GM19463 (cell line): ENCODE data around the gene RANBP1.

Experiments
- ATAC-seq: cut with Tn5 transposase; IDR thresholded peaks from one replicate; pipeline ENCODE4 v1.9.1; 2021; ENCODE audit warnings: mild to moderate bottlenecking, moderate library complexity; ENCODE audit not compliant: unreplicated experiment

Gene RANBP1

GRCh38 chr22:20133930-20134549, 18.1 kb downstream of the RANBP1 start:
- ATAC-seq, result no peak

- ATAC-seq, result no peak
These were observed 19.4 kb downstream of the RANBP1 start for GRCh38 chr22:20135265-20135664.

- ATAC-seq, result no peak
These were observed 20.1 kb downstream of the RANBP1 start for GRCh38 chr22:20135806-20136602.

- ATAC-seq, result no peak
These were observed 20.6 kb downstream of the RANBP1 start for GRCh38 chr22:20136603-20136873.

GRCh38 chr22:20137113-20137512, 21.2 kb downstream of the RANBP1 start:
- no peak for ATAC-seq

- ATAC-seq, result no peak
These were observed 21.9 kb downstream of the RANBP1 start for GRCh38 chr22:20137671-20138416.

GRCh38 chr22:20138417-20138738, 22.5 kb downstream of the RANBP1 start:
- no peak for ATAC-seq

- no peak for ATAC-seq
These were observed 23.0 kb downstream of the RANBP1 start for GRCh38 chr22:20138868-20139267.

- ATAC-seq, result no peak
These were observed 23.6 kb downstream of the RANBP1 start for GRCh38 chr22:20139391-20140106.

GRCh38 chr22:20140107-20140445, 24.2 kb downstream of the RANBP1 start:
- ATAC-seq, result no peak

GRCh38 chr22:20140521-20140964, 24.6 kb downstream of the RANBP1 start:
- no peak for ATAC-seq

GRCh38 chr22:20141186-20142077, 25.5 kb downstream of the RANBP1 start:
- ATAC-seq, result no peak

GRCh38 chr22:20142711-20143621, 27.1 kb downstream of the RANBP1 start:
- ATAC-seq, result no peak

- no peak for ATAC-seq
These were observed 28.2 kb downstream of the RANBP1 start for GRCh38 chr22:20143883-20144665.

GRCh38 chr22:20145206-20145831, 29.4 kb downstream of the RANBP1 start:
- ATAC-seq, result no peak

GRCh38 chr22:20145832-20146223, 29.9 kb downstream of the RANBP1 start:
- no peak for ATAC-seq

GRCh38 chr22:20146777-20147176, 30.9 kb downstream of the RANBP1 start:
- peak; percentile 71 for ATAC-seq

- ATAC-seq, result no peak
These were observed 31.5 kb downstream of the RANBP1 start for GRCh38 chr22:20147237-20147988.
